Activated CD8-positive, alpha-beta T cell treated with anti-CD3 and anti-CD28 coated beads, Interleukin-2, amount 10 ng/mL, durations not matched to agents 7 days and 5 days (primary cell): ENCODE data around the gene MORF4L2. TPM values are rescaled to one million over a fixed set of nuclear protein-coding genes. Genes with fewer than 3 reads are reported as not detected.

ENCODE experiments used
- ATAC-seq: fragments of 150-1000 bp; cut with Tn5 transposase; one replicate; pipeline ENCODE4 v1.10.0; 2021; ENCODE audit warnings: moderate library complexity
- CTCF ChIA-PET: fragments of 350-600 bp; sonication (Branson Sonifier 250); formaldehyde crosslinking; loops from one replicate; lab custom pipeline; 2021; ENCODE audit warnings: antibody characterized with exemption; lab: Charles Lee
- POLR2A ChIA-PET: fragments of 350-600 bp; sonication (Branson Sonifier 250); formaldehyde crosslinking; loops from one replicate; lab custom pipeline; 2021; ENCODE audit warnings: antibody characterized with exemption; lab: Charles Lee
- DNase-seq: peaks from one replicate; pipeline ENCODE4 v3.0.0-alpha.2; 2020
- H3K27ac Mint-ChIP-seq: one replicate; pipeline ENCODE4 v1.8.0; 2021; ENCODE audit warnings: mild to moderate bottlenecking, mixed read lengths
- H3K27me3 Mint-ChIP-seq: one replicate; pipeline ENCODE4 v1.8.0; 2021; ENCODE audit warnings: low read depth, mixed read lengths
- H3K36me3 Mint-ChIP-seq: one replicate; pipeline ENCODE4 v1.8.0; 2021; ENCODE audit warnings: low read depth, mixed read lengths
- H3K4me1 Mint-ChIP-seq: one replicate; pipeline ENCODE4 v1.8.0; 2021; ENCODE audit warnings: low read depth, mixed read lengths
- H3K4me3 Mint-ChIP-seq: one replicate; pipeline ENCODE4 v1.8.0; 2021; ENCODE audit warnings: mild to moderate bottlenecking, mixed read lengths
- H3K9me3 Mint-ChIP-seq: one replicate; pipeline ENCODE4 v1.8.0; 2022; ENCODE audit warnings: mixed read lengths; ENCODE audit not compliant: insufficient read depth
- total RNA-seq, 2 experiments: library from RNA; stranded (reverse); gene quantifications; one replicate each; pipeline ENCODE4 v1.2.3, GENCODE V29; 2021

The MORF4L2 gene
- total RNA-seq, 2 experiments from 2014 or later, result 127 to 133 TPM

DNA sequence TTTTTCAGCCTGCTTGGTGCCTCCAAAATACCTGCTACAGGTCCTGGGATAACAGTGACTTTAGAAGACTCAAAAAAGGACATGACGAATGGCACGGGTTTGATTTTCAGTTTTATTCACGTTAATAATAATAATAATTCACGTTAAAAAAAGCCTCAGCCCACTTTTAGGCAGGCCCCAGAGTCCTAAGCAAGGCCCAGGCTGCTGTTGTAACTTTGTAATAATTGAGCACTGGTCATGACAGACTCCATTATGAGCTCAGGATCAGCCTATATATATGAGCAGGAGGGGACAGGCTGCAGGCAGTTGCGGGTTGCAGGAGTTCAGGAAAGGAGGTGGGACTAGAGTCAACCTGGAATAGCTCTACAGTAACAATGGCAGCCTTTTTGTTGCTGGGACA lies 24.1 kb upstream of the MORF4L2 start, which contains the start of gene TMEM31:
TSS of gene TMEM31 (plus strand) at position 301 of the 400 bp plus-strand sequence. CDS start 1,350 bp downstream, outside the sequence.
- Mint-ChIP-seq H3K27ac (no peak within 1 kb of the TSS), H3K9me3 (no peaks in the 10 kb centered on the region), H3K36me3 (no peaks in the 10 kb centered on the region), H3K27me3 (no peaks in the 10 kb centered on the region), H3K4me1 (no peaks in the 10 kb centered on the region), H3K4me3 (no peak within 1 kb of the TSS)
- ChIA-PET POLR2A (no interaction called here), CTCF (interaction anchor here (0.7 to 1.6 kb wide), 4 partner anchors 17 to 177 kb away, joined by 3 to 5 read pairs (median 4); no protein-coding TSS in a partner anchor)
- DNase-seq (no peak), ATAC-seq (no peak)

GRCh38 chrX:103704863-103705262 lies 18.4 kb upstream of the MORF4L2 start:
- Mint-ChIP-seq H3K27me3 (peaks cover 5% of the 10 kb centered on the region), H3K9me3 (no peaks in the 10 kb centered on the region), H3K4me3 (no peak overlapping the region), H3K27ac (no peak overlapping the region), H3K36me3 (no peaks in the 10 kb centered on the region), H3K4me1 (no peaks in the 10 kb centered on the region)
- ATAC-seq (no peak), DNase-seq (no peak)
- ChIA-PET CTCF (no interaction called here), POLR2A (no interaction called here)

DNA sequence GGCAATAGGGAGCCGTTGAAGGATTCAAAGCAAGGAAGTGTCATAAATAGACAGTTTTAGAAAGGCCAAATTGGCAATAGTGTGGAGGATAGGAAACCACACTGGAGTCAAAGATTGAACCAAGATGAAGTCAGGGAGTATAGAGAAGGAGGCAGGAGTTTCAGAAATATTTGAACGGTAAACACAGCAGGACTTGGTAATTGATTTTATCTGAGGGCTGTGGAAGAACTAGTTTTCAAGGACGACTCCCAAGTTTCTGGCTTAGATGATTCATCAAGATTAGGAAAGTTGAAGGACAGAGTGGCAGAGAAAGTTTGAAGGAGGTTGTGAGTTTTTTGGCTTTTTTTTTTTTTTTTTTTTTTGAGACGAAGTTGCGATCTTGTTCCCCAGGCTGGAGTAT lies 12.7 kb upstream of the MORF4L2 start:
- Mint-ChIP-seq H3K9me3 (no peaks in the 10 kb centered on the region), H3K27me3 (no peaks in the 10 kb centered on the region), H3K36me3 (no peaks in the 10 kb centered on the region), H3K4me3 (no peak overlapping the region), H3K4me1 (no peaks in the 10 kb centered on the region), H3K27ac (no peak overlapping the region)
- CTCF ChIA-PET, result no interaction called here
- no peak for ATAC-seq
- DNase-seq, result no peak
- POLR2A ChIA-PET, result no interaction called here

DNA sequence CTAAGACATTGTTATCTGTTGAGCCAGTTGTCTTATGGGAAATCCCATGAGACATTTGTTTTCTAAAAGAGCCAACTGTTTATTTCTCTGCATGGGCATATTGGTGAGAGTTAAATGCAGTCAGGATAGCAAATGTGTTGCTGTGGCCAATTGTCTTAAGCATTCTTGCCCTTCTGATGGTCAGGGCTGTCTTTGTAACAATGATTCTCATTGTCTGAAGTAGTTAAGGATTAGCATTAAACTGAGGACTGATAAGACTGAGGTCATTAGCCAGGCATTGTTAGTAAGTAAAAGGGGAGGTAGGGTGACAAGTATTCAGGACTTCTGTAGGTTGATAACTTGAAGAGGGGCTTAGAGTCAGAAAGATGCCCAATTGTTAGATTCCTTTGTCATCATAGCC lies 11.2 kb upstream of the MORF4L2 start:
- Mint-ChIP-seq H3K36me3 (no peaks in the 10 kb centered on the region), H3K27ac (no peak overlapping the region), H3K9me3 (no peaks in the 10 kb centered on the region), H3K4me1 (no peaks in the 10 kb centered on the region), H3K27me3 (no peaks in the 10 kb centered on the region), H3K4me3 (no peak overlapping the region)
- no peak for DNase-seq
- ChIA-PET POLR2A (no interaction called here), CTCF (no interaction called here)
- no peak for ATAC-seq

DNA sequence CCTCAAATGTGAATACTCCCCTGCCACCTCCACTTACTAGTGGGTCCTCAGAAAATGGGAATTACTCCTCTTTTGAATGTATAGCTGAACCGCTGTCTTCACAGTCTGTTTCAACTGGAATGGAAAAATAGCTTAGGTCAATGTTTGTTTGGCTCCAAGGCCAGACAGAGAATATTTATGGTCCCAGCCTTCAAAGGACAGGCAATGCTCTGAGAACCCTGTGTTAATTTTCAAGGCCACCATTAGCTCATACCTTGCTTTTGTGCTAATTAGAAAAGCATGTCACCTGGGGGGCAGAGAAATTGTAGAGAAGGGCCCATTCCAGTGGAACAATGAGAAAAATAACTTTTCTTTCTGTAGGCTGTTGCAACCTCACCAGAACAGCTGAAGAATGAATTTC lies 4.6 kb upstream of the MORF4L2 start:
- H3K27ac Mint-ChIP-seq, result no peak overlapping the region
- no peak for DNase-seq
- no peaks in the 10 kb centered on the region for H3K9me3 Mint-ChIP-seq
- H3K4me3 Mint-ChIP-seq, result no peak overlapping the region
- H3K4me1 Mint-ChIP-seq, result no peaks in the 10 kb centered on the region
- ATAC-seq, result no peak
- no peaks in the 10 kb centered on the region for H3K27me3 Mint-ChIP-seq
- ChIA-PET POLR2A (no interaction called here), CTCF (interaction anchor here (1.0 kb wide), 1 partner anchor 158 kb away, joined by 4 read pairs; no protein-coding TSS in a partner anchor)
- no peaks in the 10 kb centered on the region for H3K36me3 Mint-ChIP-seq

GRCh38 chrX:103688946-103689345 lies 2.4 kb upstream of the MORF4L2 start:
- Mint-ChIP-seq H3K36me3 (peaks cover 9% of the 10 kb centered on the region), H3K27me3 (no peaks in the 10 kb centered on the region), H3K4me1 (peaks cover 8% of the 10 kb centered on the region), H3K27ac (no peak overlapping the region), H3K9me3 (no peaks in the 10 kb centered on the region), H3K4me3 (no peak overlapping the region)
- CTCF ChIA-PET, result no interaction called here
- POLR2A ChIA-PET, result no interaction called here
- ATAC-seq (no peak), DNase-seq (no peak)

GRCh38 chrX:103687696-103688201 lies 1.2 kb upstream of the MORF4L2 start:
- ATAC-seq (no peak), DNase-seq (peak; percentile 64)
- Mint-ChIP-seq H3K27me3 (no peaks in the 10 kb centered on the region), H3K36me3 (peaks cover 14% of the 10 kb centered on the region), H3K4me1 (peaks cover 12% of the 10 kb centered on the region), H3K4me3 (no peak overlapping the region), H3K27ac (no peak overlapping the region), H3K9me3 (no peaks in the 10 kb centered on the region)
- ChIA-PET CTCF (no interaction called here), POLR2A (no interaction called here)

DNA sequence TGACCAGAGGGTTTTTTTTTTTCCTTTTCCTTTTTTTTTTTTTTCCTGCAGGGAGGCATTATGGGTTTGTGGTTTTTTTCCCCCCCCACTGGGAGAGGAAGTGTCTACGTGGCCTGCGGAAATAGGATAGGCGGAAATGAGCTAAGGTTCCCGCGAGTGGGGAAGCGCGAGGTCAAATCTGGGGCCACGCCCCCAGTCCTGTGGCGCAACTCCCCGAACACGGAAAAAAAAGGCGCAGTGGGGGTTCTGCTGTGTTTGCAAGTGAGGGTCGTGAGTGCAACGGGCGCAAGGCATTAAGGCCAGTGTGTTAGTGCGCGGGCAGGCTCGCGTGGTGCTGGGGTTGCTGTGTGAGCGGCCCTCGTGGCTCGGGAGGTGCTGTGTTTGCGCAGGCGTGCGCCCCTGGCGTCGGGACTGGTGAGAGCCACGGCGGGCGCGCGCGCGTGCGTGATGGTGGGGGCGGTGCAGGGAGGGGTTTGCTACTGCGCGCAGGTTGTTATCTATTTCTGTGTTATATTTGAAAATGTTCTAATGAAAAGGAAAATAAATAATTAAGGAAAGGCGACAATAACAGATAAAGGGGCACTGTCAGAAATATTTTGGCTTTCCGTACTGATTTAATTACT lies 685 bp upstream of the MORF4L2 start:
- peak; percentile 89 for DNase-seq
- peaks cover 12% of the 10 kb centered on the region for H3K4me1 Mint-ChIP-seq
- H3K36me3 Mint-ChIP-seq, result peaks cover 14% of the 10 kb centered on the region
- H3K9me3 Mint-ChIP-seq, result no peaks in the 10 kb centered on the region
- POLR2A ChIA-PET, result no interaction called here
- H3K27ac Mint-ChIP-seq, result no peak overlapping the region
- CTCF ChIA-PET, result interaction anchor here (0.7 kb wide), 1 partner anchor 284 kb away, joined by 4 read pairs; no protein-coding TSS in a partner anchor
- ATAC-seq, result peak; percentile 76
- no peaks in the 10 kb centered on the region for H3K27me3 Mint-ChIP-seq
- H3K4me3 Mint-ChIP-seq, result no peak overlapping the region

DNA sequence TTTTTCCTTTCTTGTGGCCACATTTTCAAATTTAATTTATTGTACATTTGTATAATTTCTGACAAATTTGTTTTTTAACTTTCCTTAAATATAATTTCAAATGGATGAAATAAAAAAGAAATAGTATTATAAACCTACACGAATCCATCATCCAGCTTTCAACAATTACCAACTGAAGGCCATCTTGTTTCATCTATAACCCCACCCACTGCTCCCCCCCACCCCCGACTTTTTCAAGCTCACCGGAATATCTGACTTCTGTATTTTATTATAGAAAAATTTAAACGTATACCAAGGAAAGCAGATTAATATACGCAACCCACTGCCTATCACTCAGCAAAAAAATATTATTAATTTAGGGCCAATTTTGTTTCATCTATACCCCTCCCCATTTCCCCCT lies 1.1 kb downstream of the MORF4L2 start:
- ChIA-PET CTCF (interaction anchor here (0.5 kb wide), 1 partner anchor 69 kb away, joined by 3 read pairs; no protein-coding TSS in a partner anchor), POLR2A (interaction anchor here (0.6 to 0.9 kb wide), 2 partner anchors 425 to 439 kb away, joined by 3 read pairs; no protein-coding TSS in a partner anchor)
- Mint-ChIP-seq H3K27ac (peak overlapping the region; percentile 89), H3K4me3 (no peak overlapping the region), H3K4me1 (peaks cover 12% of the 10 kb centered on the region), H3K9me3 (no peaks in the 10 kb centered on the region), H3K27me3 (no peaks in the 10 kb centered on the region), H3K36me3 (peaks cover 21% of the 10 kb centered on the region)
- no peak for ATAC-seq
- DNase-seq, result peak; percentile 21

- DNase-seq (no peak), ATAC-seq (no peak)
- Mint-ChIP-seq H3K4me1 (peaks cover 12% of the 10 kb centered on the region), H3K9me3 (no peaks in the 10 kb centered on the region), H3K27me3 (no peaks in the 10 kb centered on the region), H3K27ac (no peak overlapping the region), H3K36me3 (peaks cover 39% of the 10 kb centered on the region), H3K4me3 (no peak overlapping the region)
- POLR2A ChIA-PET, result no interaction called here
- CTCF ChIA-PET, result no interaction called here
Observed at GRCh38 chrX:103681443-103681842, 5.1 kb downstream of the MORF4L2 start.

GRCh38 chrX:103678199-103678993 lies 8.1 kb downstream of the MORF4L2 start:
- DNase-seq, result no peak
- no peak overlapping the region for H3K27ac Mint-ChIP-seq
- no peaks in the 10 kb centered on the region for H3K9me3 Mint-ChIP-seq
- no peak overlapping the region for H3K4me3 Mint-ChIP-seq
- H3K27me3 Mint-ChIP-seq, result no peaks in the 10 kb centered on the region
- ATAC-seq, result no peak
- ChIA-PET POLR2A (no interaction called here), CTCF (no interaction called here)
- H3K36me3 Mint-ChIP-seq, result peaks cover 34% of the 10 kb centered on the region
- H3K4me1 Mint-ChIP-seq, result no peaks in the 10 kb centered on the region
